Fibroblast of gingiva (primary cell): ENCODE data around the gene CFAP45.

Source experiments
- DNase-seq: peaks from one replicate; pipeline ENCODE4 v3.0.0-alpha.2; 2011; ENCODE audit warnings: low read depth

CFAP45 gene, protein sequence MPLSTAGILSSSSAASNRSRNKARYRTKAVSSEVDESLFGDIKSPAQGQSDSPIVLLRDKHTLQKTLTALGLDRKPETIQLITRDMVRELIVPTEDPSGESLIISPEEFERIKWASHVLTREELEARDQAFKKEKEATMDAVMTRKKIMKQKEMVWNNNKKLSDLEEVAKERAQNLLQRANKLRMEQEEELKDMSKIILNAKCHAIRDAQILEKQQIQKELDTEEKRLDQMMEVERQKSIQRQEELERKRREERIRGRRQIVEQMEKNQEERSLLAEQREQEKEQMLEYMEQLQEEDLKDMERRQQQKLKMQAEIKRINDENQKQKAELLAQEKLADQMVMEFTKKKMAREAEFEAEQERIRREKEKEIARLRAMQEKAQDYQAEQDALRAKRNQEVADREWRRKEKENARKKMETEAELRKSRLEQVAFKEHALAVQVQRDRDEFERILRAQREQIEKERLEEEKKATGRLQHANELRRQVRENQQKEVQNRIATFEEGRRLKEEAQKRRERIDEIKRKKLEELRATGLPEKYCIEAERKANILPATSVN

DNA sequence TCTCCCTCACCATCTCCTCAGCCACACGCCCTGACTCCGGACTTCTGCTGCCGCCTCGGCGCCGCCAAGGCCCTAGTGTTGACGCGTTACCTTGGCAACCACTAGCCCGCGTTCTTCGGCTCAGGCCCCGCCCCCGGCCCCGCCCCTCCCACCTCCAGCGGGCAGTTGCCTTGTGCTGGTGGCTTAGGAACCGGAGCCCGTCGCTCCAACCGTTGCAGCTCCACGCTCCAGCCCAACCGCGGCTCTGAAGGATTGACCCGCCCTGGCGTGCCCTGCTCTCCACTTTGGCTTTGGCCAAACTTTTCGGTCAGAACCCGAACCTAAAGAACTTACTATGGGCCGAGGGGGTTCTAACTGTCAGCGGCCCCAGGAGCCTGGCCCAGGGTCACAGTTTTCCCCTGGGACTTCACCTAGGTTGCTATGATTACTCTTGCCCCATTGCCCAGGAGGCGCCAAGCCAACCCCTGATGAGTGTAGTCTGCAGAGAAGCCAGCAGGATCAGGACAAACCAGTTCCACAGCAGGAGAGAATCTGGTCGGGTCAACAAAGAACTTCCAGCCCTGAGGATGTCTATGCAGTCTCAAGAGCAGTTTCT is at the start of gene CFAP45:
Gene CFAP45 (minus strand): TSS at position 80 of the 595 bp plus-strand sequence. CDS start 67 bp downstream, at position 13.
- DNase-seq: peak; percentile 67

DNA sequence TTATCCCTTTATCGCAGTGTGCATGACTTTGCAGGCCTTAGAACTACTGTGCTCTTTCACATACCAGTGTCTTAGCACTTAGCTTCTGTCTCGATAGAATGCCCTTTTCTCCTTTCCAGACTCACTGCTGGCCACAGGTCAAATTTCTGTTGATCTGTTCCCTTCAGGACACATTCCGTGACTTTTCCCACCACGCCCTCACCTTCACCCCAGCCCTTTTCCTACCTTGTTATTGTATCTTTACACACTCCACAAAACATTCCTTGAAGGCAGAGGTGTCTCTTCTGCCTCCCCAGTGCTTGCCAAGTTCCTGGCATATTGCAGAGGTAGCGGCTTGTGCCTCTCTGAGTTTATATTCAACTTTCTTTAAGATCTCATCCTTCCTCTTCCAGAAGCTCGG is 49.2 kb upstream of the CFAP45 start:
- no peak for DNase-seq

DNA sequence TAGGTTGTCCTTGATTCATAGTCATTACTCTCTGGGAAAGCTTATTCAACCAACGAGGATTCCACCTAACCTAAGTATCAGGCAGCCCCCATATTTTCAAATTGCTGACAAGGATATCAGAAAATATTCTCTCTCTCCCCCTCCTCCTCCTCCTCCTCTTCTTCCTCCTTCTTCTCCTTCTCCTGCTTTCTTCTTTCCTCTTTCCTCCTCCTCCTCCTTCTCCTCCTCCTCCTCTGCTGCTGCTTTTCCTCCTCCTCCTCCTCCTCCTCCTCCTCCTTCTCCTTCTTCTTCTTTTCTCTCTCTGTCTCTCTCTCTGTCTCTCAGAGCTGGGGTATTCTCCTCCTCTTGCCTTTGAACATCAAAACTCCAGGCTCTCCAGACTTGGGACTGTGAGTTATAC is 48.0 kb upstream of the CFAP45 start:
- no peak for DNase-seq

DNA sequence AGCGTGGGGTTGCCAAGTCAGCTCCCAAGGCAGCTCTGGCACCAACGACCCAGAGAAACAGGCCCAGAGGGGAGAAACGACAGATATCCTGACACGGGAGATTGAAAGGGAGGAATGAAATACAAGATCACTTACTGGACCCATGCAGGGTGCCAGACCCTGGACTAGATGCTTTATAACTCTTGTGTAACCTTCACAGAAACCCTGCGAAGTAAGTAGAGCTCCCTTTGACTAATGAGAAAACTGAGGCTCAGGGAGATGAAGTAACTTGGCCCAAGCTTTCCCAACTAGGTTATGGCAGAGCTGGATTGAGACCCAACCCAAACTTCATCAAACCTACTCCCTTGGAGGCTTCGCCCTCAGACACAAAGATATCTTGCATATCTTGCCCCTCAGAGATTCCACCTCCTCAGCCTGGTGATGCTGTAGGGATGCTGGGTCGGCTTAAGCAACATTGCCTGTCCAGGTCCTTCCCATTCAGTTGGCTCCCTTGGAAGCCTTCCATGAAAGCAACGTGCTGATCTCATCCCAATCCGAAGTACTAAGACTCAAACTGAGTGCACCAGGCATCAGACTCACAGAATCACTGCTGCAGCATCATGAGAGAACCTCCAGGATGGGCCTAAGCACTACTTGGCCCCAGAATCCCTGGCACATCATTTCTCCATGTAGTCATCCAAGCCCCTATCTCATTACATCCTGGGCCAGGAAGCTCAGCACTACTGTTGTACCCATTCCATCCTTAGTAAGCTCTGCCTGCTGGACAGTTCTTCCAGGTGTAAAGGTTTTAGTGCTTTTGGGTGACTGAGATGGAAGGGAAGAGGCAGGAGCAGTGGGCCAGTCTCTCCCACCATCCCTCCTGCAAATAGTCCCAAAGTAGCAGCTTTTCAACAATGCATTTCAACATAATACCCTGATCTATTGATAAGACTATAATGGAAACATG is 46.5 kb upstream of the CFAP45 start:
- no peak for DNase-seq

DNA sequence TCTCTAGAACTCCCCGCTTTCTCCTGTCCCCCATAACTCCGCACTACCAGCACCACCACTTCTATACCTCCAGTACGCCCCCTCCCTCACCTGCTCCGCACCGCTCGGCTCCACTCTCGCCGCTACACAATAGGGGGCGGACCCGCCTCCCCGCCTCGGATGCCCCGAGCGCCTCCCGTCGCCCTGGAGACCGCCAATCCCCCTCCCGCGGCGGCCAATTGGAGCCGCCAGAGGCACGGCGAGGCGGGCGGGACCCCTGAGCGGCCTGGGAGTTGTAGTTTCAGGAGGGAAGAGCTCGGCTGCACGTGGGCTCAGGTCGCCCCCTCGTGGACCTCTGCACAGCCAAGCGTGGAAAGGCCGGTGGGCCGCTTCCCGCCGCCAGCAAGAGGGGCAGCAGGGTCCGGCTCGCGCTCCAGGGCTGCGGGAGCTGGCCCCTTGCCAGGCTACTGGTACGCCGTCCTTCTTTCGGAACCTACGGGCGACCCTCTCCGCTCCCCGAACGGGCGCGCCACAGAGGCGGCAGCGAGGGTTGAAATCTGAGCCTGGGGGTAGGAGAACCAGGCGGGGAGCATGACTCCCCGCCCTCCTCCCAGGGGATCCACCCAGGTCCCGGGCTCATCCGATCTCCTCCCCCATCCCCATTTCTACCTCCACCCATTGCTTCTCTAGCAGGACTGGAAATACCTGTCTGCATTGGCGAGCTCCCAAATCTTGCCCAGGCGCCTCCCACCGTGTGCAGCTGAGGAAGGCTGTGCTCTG is 45.7 kb upstream of the CFAP45 start, which contains the start of gene IGSF9:
Gene IGSF9 (minus strand): TSS at position 131 of the 759 bp plus-strand sequence. CDS start 2,159 bp downstream, outside the sequence.
- peak; percentile 19 for DNase-seq

DNA sequence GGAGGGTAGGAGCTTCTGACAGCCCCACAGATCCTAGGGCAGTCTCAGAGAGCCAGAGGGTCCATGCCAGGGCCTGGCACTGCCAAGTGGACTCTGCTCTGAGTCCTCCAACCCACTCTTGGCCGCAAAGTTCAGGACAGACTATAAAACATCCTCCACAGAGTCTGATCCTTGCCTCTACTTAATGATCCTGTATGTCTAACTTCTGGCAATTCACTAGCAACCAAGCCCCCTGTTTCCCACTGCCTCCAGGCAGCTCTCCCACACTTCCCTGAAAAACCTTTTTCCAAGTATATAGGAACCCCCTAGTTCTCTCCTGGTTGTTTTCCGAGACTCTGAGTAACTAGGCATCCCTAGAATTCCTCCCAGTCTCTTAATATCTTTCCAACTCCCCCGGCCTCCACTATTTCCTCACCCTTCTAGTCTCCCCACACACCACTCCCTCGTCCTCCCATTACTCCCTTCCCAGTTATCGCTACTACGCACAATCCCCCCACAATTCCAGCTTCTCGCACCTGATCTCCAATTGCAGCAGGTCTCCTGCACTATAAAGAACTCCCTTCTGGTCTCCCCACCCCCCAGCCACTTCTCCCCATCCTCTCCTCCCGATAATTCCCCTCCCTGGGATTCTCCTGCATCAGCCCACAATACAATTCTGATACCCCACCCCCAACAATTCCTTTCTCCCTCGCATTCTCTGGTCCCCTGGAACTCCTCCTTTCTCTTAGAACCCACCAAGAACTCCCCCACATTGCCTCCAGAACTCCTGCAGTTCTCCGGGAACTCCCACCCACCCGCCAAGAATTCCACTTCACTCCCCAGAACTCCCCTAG is 44.9 kb upstream of the CFAP45 start:
- DNase-seq: no peak

DNA sequence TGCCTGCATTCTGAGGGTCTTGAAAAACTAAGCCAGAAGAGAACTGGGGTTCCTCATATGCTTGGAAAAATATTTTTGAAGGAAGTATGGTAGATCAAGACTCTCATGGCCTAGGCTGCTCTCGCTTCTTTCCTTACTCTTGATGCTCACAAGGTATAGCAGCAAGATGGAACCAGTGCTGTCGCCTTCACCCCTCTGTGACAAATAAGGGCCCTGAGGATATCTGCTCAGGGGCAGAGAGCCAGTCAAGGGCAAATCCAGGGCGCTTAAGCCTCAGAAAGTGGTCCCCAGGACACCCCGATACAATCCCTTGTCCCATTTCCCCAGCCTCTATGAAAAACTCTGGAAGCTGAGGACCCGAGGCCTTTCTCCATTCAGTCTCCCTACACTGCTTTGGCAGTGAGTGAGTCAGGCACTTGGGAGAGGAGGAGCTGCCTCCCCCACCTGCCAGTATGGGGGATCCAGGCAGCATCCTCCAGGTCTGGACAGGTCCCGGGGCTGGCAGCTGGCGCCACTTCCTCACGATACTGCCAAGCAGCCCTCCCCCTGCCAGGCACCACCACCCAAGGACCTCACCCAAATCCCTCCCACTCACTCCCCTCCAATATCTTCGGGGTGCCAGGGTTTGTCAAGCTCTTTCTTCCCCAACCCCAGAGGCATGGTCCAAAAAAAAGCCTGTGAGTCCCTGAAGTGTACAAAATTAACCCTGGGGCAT is 44.1 kb upstream of the CFAP45 start:
- no peak for DNase-seq

DNA sequence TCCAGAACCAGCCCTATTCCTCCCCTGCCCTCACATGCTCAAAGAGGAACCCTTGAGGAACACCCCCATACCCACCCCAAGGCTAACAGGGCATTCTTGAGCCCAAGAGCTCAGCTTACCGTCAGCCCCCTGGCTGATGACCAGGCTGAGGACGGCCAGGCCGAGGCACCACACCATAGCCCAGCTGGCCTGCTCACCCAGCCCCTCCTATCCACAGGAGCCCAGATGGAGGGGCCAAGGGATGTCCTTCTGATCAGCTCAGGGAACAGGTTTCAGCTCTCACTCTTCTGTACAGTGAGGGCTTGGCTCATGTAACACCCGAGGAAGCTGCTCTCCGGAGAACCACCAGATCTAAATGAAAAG is 43.3 kb upstream of the CFAP45 start:
- DNase-seq: no peak

DNA sequence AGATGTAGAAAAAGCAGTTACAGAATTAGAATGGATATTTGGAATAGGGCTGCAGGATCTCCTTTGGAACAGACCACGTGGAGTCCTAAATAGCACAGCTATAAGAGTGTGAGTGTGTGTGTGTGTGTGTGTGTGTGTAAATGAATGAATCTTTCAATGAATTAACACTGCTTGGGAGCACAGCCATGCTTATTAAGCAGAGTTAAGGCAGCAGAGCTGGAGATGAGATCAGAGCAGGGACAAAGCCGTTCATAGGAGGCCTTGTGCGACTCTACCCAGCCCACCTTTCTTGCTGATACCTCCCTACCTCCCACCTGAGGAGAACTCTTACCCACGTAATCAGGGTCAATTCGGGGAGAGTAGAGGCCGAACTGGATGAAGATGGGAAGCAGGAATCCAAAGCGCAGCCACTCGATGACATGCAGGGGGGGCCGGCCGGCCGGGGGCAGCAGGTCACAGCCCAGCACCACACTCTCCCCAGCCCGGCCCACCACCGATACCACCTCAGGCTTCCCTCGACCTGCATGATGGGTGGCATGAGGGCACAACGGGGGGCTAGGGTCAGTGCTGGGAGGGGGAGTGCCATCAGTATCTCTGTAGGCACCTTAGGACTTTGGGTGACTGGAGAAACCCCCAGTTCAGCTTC is 42.8 kb upstream of the CFAP45 start:
- DNase-seq: no peak

DNA sequence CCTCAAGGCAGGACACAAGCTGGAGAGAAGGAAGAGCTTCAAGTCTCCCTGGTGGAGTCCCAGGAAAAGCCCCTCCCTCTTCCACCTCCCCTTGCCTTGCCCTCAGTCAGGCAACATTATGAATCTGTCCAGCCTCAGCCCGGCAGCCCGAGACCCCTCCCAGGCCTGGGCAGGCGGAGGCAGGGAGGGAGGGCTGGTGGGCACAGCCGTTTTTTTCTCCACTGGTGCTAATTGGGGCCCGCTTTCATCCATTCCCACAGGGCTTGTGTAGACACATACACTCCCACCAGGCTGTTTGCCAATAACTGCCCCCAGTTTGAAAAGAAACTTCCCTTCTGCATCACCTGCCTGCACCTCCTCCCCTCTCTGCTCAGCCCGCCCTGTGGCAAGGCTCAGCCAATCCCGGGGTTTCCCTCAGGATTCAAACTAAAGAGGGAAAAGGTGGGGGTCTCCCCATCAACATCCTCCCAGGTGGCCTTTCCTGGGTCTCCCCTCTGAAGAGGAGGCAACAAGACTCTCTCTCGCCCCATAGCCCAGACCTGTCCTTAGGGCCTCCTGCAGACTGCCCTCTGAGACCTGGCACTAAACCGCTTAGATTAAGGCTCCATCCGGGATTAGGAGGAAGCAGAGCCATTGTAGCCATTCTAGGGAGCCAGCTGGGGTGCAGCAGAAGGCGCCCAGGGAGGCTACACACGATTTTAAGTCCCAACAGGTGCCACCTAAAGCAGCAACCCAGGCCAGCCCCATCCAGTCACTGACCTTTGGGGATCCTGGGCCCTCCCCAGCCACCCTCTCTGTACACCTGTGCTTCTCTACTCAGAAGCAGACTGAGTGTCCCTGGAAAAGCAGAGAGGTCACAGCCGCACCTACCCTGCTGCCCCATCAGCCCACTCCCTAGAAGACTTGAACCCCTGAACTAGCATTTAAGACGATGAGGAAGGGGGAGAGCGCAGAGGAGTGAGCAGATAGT is 41.9 kb upstream of the CFAP45 start:
- DNase-seq: no peak

DNA sequence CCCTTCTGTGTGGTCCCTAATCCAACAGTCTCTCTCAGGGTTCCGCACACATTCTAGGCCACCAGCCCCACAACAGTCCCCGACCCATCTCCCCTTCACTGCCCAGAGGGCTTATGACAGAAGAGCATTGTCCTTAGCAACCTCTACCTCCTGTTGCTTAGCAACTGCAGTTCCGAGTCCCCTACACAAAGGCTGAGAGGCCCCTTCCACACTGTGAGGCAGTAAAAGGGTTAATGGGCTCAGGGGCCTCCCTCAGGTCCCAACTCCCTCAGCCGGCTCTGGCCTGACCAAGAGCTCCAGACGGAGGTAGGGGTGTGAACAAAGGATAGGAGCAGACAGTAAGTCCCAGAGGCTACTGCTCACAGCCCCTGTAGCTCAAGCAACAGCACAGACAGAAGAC is 41.2 kb upstream of the CFAP45 start:
- no peak for DNase-seq

DNA sequence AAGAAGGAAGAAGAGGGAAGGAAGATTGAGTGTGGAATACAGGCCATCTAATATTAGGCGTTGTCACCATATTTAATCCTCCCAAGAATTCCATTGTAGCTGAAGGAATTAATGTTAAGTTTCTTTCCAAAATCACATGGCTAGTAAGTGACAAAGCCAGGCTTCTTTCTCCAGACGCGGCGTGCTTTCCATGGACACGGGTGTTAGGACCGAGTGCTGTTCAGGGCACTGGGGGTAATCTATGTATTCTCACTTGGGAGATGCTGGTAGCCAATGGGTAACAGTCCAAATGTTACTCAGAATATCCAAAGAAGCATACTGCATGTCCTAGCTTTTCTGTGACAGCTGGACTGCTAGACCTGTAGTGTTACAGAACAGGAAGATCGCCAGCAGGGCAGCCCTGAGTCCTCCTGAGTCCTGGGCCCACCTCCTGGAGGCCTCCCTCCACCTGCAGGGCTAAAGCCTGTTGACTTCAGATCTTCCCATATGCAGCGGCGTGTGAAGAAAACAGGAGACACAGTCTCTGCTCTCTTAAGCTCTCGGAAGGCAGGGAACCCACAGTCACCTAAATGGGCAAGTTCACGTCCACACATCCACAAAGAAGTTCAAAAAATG is 40.1 kb upstream of the CFAP45 start:
- no peak for DNase-seq

DNA sequence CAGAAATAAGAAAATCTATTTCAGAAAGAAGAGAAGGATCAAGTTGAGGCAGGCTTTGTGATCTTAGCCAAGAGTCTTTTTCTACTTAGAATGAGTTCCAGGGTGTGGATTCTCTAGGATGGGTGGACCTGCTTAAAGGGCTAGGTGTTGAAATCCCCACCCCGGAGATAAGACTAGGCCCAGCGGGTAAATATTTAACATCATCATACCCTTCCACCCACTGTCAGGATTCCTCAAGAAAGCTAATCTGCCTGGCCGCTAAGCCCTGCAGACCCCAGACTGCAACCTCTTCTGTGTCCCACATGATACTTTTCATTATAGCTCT is 39.7 kb upstream of the CFAP45 start:
- DNase-seq: no peak

DNA sequence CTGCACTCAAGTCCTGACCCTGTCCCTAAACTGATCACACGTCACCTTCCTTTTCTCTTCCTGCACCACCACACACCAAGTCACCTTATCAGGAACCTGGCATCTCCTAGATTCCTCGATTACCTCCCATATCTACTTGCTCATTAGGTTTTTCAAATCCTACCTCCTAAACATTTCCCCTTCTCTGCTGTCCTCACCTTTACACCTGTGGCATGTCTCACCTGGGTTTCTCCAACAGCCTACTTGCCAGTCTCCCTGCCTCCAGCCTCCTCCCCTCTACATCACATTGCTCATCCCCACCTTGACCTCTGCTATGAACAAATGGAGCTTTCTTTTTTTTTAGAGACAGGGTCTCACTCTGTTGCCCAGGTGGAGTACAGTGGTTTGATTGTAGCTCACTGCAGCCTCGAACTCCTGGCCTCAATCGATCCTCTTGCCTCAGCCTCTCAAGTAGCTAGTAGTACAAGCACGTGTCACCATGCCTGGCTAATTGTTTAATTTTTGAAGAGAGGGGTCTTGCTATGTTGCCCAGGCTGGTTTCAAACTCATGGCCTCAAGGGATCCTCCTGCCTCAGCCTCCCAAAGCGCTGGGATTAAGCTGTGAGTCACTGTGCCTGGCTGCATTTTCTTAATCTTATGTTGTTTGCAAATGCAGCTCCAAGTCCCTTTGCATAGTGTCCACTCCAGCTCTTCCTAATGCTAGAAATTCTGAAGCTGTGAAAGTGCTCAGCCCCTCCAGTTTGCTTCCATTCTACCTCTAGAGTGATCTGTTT is 39.1 kb upstream of the CFAP45 start:
- no peak for DNase-seq

DNA sequence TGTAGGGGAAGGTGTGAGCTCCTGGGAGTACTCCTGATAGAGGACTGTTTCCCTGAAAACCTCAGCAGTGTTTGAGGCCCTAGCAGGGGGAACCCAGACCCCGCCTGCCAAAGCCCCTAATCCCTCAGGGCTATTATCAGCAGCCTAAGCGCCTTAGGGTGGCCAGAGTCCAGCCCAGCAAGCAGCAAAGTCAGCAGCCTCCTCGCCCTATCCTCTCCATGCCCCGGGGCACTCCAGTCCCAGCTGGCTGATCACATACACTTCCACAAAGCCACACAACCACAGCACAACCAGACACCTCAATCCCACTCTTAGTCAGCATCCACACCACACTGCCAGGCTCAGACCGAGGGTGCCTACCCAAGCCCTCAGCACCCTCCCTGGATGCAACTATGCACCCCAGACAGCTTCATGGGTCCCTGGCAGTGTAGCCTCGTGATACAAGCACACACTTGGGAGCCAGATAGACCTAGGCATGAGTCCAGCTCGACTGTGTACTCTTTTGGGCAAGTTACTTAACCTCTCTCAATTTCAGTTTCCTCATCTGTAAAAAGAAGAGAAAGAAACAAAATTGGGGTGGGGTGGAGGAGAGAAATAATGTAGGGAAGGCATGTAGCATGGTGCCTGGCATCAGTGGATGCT is 38.4 kb upstream of the CFAP45 start:
- no peak for DNase-seq

DNA sequence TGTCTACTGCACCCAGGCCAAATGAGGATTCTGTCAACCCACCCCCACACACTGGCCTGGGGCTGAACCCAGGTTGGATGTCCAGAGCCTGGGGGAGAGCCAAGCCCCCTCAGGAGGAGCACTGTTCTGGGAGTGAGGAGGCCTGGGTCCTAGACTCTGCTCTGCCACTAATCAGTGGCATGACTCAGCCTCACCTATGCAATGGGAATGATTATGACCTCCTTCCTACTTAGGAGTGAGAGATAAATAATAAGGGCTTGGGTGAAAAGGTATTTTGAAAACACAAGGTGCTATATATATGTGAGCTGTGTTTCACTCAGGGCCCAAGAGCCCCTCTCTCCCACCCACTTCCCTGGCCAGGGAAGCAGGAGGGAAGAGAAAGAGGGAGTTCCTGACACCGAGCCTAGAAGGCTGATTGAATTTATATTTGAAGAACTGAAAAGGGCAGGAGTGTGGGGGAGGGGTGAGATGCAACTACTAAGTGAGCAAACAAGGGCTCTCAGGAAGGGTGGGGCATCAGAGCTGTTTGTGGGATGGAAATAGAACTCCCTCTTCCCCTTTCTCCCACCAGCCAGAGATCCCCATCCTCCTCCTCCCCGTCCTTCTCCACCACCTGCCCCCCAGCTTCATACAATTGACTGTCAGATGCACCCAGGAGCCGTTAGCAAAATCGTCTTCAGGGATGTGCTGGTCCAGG is 37.2 kb upstream of the CFAP45 start:
- no peak for DNase-seq
